K562 (cell line): ENCODE data around the gene ATAD2B. TPM values are rescaled to one million over a fixed set of nuclear protein-coding genes. Genes with fewer than 3 reads are reported as not detected.

ENCODE experiments used
- CREB1 ChIP-seq, 2 experiments: sonication (generic) in 1 of 2; formaldehyde crosslinking in 1 of 2; IDR thresholded peaks; 2 replicates each; pipeline versions ENCODE4 v1.6.1 to v1.8.0; 2012 to 2022; ENCODE audit warnings: inconsistent platforms in 1 of 2, mild to moderate bottlenecking in 1 of 2, missing genetic modification reagents in 1 of 2, moderate library complexity in 1 of 2
- CREB3L1 ChIP-seq: fragments of 450-650 bp; IDR thresholded peaks from 2 replicates; pipeline ENCODE4 v1.6.1; 2014; ENCODE audit warnings: low read depth, mild to moderate bottlenecking, moderate library complexity, borderline replicate concordance
- MTA1 ChIP-seq: fragments of 450-650 bp; IDR thresholded peaks from 2 replicates; pipeline ENCODE4 v1.6.1; 2017; ENCODE audit warnings: borderline replicate concordance
- PHB2 ChIP-seq: fragments of 450-650 bp; IDR thresholded peaks from 2 replicates; pipeline ENCODE4 v1.6.1; 2017; ENCODE audit warnings: low read depth
- PHF21A ChIP-seq: fragments of 450-650 bp; IDR thresholded peaks from 2 replicates; pipeline ENCODE4 v1.6.1; 2017; ENCODE audit warnings: low read depth, borderline replicate concordance
- RAD21 ChIP-seq, 2 experiments: fragments of 250-450 bp in 1 of 2; fragments of 450-650 bp in 1 of 2; sonication (Bioruptor Pico) in 1 of 2; formaldehyde crosslinking in 1 of 2; IDR thresholded peaks in 1 of 2; conservative IDR thresholded peaks in 1 of 2; 2 replicates each; pipeline versions ENCODE4 v1.4.0 to v1.8.0; 2020 to 2022; ENCODE audit warnings: mild to moderate bottlenecking in 2 of 2, moderate library complexity in 1 of 2
- RBM22 ChIP-seq: fragments of 200-400 bp; formaldehyde crosslinking; IDR thresholded peaks from 2 replicates; pipeline ENCODE4 v1.6.1; 2018; ENCODE audit warnings: low read length, low read depth; ENCODE audit not compliant: poor library complexity, severe bottlenecking
- SMARCC2 ChIP-seq: fragments of 450-650 bp; IDR thresholded peaks from 2 replicates; pipeline ENCODE4 v1.6.1; 2017; ENCODE audit warnings: antibody characterized with exemption, moderate library complexity, mild to moderate bottlenecking, low read depth
- SP1 ChIP-seq: sonication (generic); formaldehyde crosslinking; IDR thresholded peaks from 2 replicates; pipeline ENCODE4 v1.8.1; 2022; ENCODE audit warnings: mild to moderate bottlenecking, missing genetic modification reagents
- TCF15 ChIP-seq: fragments of 250-450 bp; sonication (Bioruptor Pico); IDR thresholded peaks from 2 replicates; pipeline ENCODE4 v1.8.0; 2022; ENCODE audit warnings: moderate library complexity, mild to moderate bottlenecking, inconsistent platforms
- TRIM25 ChIP-seq: fragments of 450-650 bp; IDR thresholded peaks from 2 replicates; pipeline ENCODE4 v1.7.0; 2016; ENCODE audit warnings: borderline replicate concordance
- U2AF2 ChIP-seq: fragments of 200-400 bp; formaldehyde crosslinking; optimal IDR thresholded peaks from 2 replicates; pipeline ENCODE3; 2017; ENCODE audit warnings: low read depth, mild to moderate bottlenecking, low read length
- ZFPM2 ChIP-seq: fragments of 250-450 bp; sonication (Bioruptor Pico); IDR thresholded peaks from 2 replicates; pipeline ENCODE4 v1.5.1; 2022; ENCODE audit warnings: mild to moderate bottlenecking
- ZNF282 ChIP-seq: sonication (generic); formaldehyde crosslinking; IDR thresholded peaks from 2 replicates; pipeline ENCODE4 v1.8.1; 2023; ENCODE audit warnings: missing genetic modification reagents
- ZNF324 ChIP-seq: fragments of 250-450 bp; sonication (Bioruptor Pico); IDR thresholded peaks from 2 replicates; pipeline ENCODE4 v1.4.0; 2020; ENCODE audit warnings: mild to moderate bottlenecking
- ZNF384 ChIP-seq: IDR thresholded peaks from 2 replicates; pipeline ENCODE4 v1.6.1; 2012; ENCODE audit warnings: low read depth, low read length, improper control_type of control experiment
- ZNF717 ChIP-seq: fragments of 250-450 bp; sonication (Bioruptor Pico); IDR thresholded peaks from 2 replicates; pipeline ENCODE4 v1.5.0; 2021
- polyA plus RNA-seq, 8 experiments: library from polyadenylated mRNA; depleted of rRNA in 4 of 8; stranded (reverse) in 5 of 8; unstranded in 3 of 8; fragments of >200 nt; fragmentation: Nextera tagmentation in 2 of 8; fragmentation: Illumina TruSeq in 1 of 8; extraction: Ambion mirVana in 2 of 8; extraction: Trizol in 1 of 8; gene quantifications; 2 replicates each; pipeline versions ENCODE4 v1.2.1 to v1.2.3, GENCODE V29; 2011 to 2014; ENCODE audit warnings: inconsistent platforms in 1 of 8, missing spikeins in 1 of 8
- total RNA-seq, 7 experiments: library from RNA; depleted of rRNA in 6 of 7; stranded (reverse); fragments of >200 nt in 6 of 7; fragmentation: Illumina TruSeq in 2 of 7; extraction: Trizol in 2 of 7; gene quantifications; 2 replicates each; pipeline versions ENCODE4 v1.2.1 to v1.2.3, GENCODE V29; 2011 to 2021; ENCODE audit warnings: low replicate concordance in 1 of 7

The ATAD2B gene
- total and polyA plus RNA-seq, 9 of the 15 experiments (the other 6 are each of a cell fraction or from before 2014, with no cell fraction given): 3.2 to 21.6 (median 11.4) TPM

- TF ChIP-seq TRIM25 (no peak), CREB1 (IDR thresholded peaks at IDR 0.05) (no peak), CREB1 (CRISPR knock-in tag; IDR thresholded peaks at IDR 0.05) (no peak), TCF15 (CRISPR knock-in tag) (no peak), ZNF324 (no peak), SMARCC2 (peak; percentile 57), ZFPM2 (CRISPR knock-in tag) (no peak), RBM22 (no peak), MTA1 (0 out of 2 replicates have a peak, but pooled peaks have one; percentile 38), PHB2 (peak; percentile 80; the same call in 1 of the 2 replicates), ZNF282 (CRISPR knock-in tag) (no peak), ZNF717 (CRISPR knock-in tag) (no peak), U2AF2 (no peak), ZNF384 (peak; percentile 50), CREB3L1 (no peak), PHF21A (no peak), SP1 (no peak), RAD21 (CRISPR knock-in tag; conservative IDR thresholded peaks at IDR 0.05 in 1 of 2, IDR thresholded peaks at IDR 0.05 in 1 of 2) (no peak)
Measured at GRCh38 chr2:23814963-23815362, 112.0 kb downstream of the ATAD2B start (continued).
